Kidney epithelial cell (primary cell): ENCODE data around the gene UBD. TPM values are rescaled to one million over a fixed set of nuclear protein-coding genes. Genes with fewer than 3 reads are reported as not detected.

Experiments used
- DNase-seq: peaks from one replicate; pipeline ENCODE4 v3.0.0-alpha.2; 2010; ENCODE audit warnings: low read depth
- H3K27me3 ChIP-seq: 2 replicates; pipeline ENCODE4 v1.6.0; 2011; ENCODE audit warnings: low read length; ENCODE audit not compliant: control insufficient read depth, insufficient read depth
- H3K36me3 ChIP-seq: 2 replicates; pipeline ENCODE4 v1.5.1; 2011; ENCODE audit warnings: low read length; ENCODE audit not compliant: control insufficient read depth, insufficient read depth
- H3K4me3 ChIP-seq: 2 replicates; pipeline ENCODE4 v1.5.1; 2011; ENCODE audit warnings: low read depth, mild to moderate bottlenecking, control low read depth, low read length
- total RNA-seq: library from RNA; depleted of rRNA; stranded (reverse); fragments of >200 nt; gene quantifications from 2 replicates; pipeline ENCODE4 v1.2.3, GENCODE V29; 2015
- TF ChIP-seq, protein P1 (sequence below): IDR thresholded peaks from 2 replicates; pipeline ENCODE4 v1.5.1; 2011; ENCODE audit warnings: mild to moderate bottlenecking, moderate library complexity, low read length, control low read depth, inconsistent platforms; ENCODE audit not compliant: insufficient read depth, poor library complexity, severe bottlenecking

The UBD gene
- total RNA-seq, 1 donor from 2014 or later, result 9.4 TPM

DNA sequence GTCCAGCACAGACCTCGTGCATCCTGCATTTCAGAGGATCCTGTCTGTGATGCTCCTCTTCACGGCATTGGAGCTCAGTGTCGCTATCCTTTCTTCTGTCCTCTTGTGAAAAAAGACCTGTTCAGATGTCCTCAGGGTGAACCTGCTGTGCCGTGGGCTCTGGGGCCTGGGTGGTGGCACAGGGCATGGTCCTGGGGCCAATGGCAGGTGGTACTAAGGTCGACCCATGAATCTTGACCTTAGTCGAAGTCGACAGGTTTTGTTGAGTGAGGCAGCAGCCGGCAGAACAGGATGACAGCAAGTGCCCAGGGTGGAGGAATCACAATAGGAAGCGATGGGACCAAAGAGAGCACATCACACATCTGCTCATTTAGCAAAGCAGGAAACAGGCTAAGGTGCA is 49.8 kb downstream of the UBD start:
- Histone ChIP-seq H3K4me3 (no peak overlapping the region), H3K27me3 (no peaks in the 10 kb centered on the region), H3K36me3 (no peaks in the 10 kb centered on the region)
- TF ChIP-seq, protein P1, sequence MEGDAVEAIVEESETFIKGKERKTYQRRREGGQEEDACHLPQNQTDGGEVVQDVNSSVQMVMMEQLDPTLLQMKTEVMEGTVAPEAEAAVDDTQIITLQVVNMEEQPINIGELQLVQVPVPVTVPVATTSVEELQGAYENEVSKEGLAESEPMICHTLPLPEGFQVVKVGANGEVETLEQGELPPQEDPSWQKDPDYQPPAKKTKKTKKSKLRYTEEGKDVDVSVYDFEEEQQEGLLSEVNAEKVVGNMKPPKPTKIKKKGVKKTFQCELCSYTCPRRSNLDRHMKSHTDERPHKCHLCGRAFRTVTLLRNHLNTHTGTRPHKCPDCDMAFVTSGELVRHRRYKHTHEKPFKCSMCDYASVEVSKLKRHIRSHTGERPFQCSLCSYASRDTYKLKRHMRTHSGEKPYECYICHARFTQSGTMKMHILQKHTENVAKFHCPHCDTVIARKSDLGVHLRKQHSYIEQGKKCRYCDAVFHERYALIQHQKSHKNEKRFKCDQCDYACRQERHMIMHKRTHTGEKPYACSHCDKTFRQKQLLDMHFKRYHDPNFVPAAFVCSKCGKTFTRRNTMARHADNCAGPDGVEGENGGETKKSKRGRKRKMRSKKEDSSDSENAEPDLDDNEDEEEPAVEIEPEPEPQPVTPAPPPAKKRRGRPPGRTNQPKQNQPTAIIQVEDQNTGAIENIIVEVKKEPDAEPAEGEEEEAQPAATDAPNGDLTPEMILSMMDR, result no peak
- no peak for DNase-seq

DNA sequence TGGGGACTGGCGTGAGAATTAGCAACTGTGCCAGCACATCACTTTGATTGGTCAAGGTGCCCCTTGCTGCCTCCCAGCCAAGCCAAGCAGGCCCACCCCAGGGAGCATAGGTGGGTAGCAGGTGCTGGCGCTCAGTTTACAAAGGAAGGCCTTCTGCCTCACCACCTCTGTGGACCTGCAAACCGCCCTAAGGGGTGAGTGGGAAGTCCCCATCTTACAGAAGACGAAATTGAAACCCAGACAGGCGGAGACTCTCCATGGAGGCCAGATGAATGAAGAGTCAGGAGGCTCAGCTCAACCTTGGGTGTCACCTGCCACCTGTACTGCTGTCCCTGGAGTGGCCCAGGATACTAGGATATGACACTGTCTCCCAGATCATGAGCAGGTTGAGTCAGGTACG is 50.3 kb downstream of the UBD start:
- TF ChIP-seq, protein P1, result no peak
- Histone ChIP-seq H3K4me3 (no peak overlapping the region), H3K27me3 (no peaks in the 10 kb centered on the region), H3K36me3 (no peaks in the 10 kb centered on the region)
- DNase-seq, result no peak

DNA sequence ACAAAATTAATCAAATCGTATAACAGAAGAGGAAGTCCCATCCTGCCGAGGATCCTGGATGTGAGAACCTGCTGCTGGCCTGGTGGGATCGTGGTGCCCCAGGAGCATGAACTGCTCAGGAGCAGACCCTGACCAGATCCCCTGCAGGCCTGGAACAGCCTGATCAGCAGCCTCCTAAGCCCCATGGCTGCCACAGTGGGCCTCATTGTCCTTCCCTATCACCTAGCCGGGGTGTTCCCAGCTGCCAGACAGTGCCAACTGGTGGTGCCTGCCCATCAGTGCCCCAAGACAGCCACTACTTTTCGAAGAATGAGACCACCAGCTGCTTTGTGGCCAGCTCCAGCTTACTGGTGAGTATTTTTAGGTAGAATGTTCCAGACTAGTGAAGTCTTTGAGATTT is 52.2 kb downstream of the UBD start:
- TF ChIP-seq, protein P1, result no peak
- H3K4me3 ChIP-seq, result no peak overlapping the region
- H3K27me3 ChIP-seq, result no peaks in the 10 kb centered on the region
- H3K36me3 ChIP-seq, result no peaks in the 10 kb centered on the region
- DNase-seq, result no peak

DNA sequence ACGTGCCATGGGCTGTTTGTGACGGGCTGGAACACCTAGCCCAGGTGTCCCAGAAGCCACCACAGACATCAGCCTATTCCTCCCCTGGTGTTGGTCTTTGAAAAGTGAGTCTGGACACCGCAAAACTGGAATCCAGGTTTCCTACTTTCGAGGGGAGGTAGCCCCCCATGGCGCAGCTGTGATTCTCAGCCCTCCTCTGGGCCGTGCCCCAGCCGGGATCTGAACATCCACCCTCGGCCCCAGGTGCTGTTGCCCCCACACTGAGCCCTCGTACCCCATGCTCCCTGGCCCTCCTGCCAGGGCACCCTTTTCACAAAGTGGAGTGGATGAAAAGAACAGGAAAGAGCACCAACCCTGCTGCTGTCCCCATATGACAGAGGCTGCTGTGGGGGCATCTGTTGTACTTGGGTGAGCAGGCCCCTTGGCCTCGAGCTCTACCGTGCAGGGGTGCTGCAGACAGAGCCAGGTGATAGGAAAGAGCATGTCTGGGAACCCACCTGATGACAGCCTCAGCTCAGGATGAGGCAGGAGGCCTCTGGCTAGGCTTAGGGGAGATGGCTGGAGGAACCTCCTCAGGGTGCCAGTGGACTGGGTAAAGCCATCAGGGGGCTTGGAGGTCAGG is 53.0 kb downstream of the UBD start:
- Histone ChIP-seq H3K36me3 (no peaks in the 10 kb centered on the region), H3K4me3 (no peak overlapping the region), H3K27me3 (no peaks in the 10 kb centered on the region)
- no peak for DNase-seq
- TF ChIP-seq, protein P1, result no peak

DNA sequence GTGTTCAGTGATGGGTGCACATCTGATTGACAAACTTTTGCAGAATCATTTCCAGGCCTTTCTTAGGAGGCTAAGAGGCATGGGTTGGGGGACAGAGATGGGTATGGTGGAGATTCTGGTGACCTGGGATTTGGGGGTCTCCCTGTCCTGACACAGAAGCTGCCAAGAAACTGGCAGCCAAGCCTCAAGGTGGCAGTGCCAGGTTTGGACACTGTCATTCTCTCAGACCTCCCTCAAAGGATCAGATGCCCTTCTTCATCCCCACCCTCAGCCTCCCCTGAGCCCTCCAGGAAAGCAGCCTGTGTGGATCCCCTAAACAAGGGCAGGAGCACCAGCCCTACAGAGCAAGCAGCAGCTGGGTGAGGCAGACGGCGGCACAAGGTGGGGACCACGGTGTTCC is 53.7 kb downstream of the UBD start:
- no peak for DNase-seq
- TF ChIP-seq, protein P1, result no peak
- no peaks in the 10 kb centered on the region for H3K36me3 ChIP-seq
- no peaks in the 10 kb centered on the region for H3K27me3 ChIP-seq
- no peak overlapping the region for H3K4me3 ChIP-seq

Other genes with a start within 250 kb of the UBD start
- not detected in 2 replicates for gene OR5V1, start 190.9 kb downstream of the UBD start, total RNA-seq
- gene OR12D3, start 184.4 kb downstream of the UBD start, total RNA-seq, result not detected in 2 replicates
- gene OR12D2, start 164.1 kb downstream of the UBD start, total RNA-seq, result not detected in 2 replicates
- not detected in 2 replicates for gene OR12D1, start 144.8 kb downstream of the UBD start, total RNA-seq
- gene OR10C1, start 120.4 kb downstream of the UBD start, total RNA-seq, result not detected in 2 replicates
- not detected in 2 replicates for gene OR11A1, start 102.7 kb downstream of the UBD start, total RNA-seq
- gene OR2H1, start 102.6 kb downstream of the UBD start, total RNA-seq, result not detected in 2 replicates
- not detected in 2 replicates for gene MAS1L, start 71.8 kb downstream of the UBD start, total RNA-seq
- not detected in 2 replicates for gene OR2H2, start 25.4 kb upstream of the UBD start, total RNA-seq
- 9.4 and 14.1 TPM in 2 replicates for gene GABBR1, start 73.5 kb upstream of the UBD start, total RNA-seq
- not detected in 2 replicates for gene MOG, start 97.4 kb upstream of the UBD start, total RNA-seq
- gene ZFP57, start 121.4 kb upstream of the UBD start, total RNA-seq, result 0.07 and 0.08 TPM in 2 replicates
- gene HLA-F, start 163.7 kb upstream of the UBD start, total RNA-seq, result 9.0 TPM in 2 replicates